NCI-H82 (cell line): ENCODE results near the gene IL1R1.

Source experiments
- DNase-seq: peaks from one replicate; lab custom pipeline; 2025; lab: John Stamatoyannopoulos, UW

The IL1R1 gene

GRCh38 chr2:102204638-102205037 lies 62.1 kb downstream of the IL1R1 start:
- DNase-seq, result no peak

GRCh38 chr2:102206666-102207341 lies 64.3 kb downstream of the IL1R1 start:
- DNase-seq, result no peak

GRCh38 chr2:102208774-102209173 lies 66.2 kb downstream of the IL1R1 start:
- DNase-seq, result no peak

GRCh38 chr2:102209474-102209873 lies 66.9 kb downstream of the IL1R1 start:
- DNase-seq, result no peak

DNA sequence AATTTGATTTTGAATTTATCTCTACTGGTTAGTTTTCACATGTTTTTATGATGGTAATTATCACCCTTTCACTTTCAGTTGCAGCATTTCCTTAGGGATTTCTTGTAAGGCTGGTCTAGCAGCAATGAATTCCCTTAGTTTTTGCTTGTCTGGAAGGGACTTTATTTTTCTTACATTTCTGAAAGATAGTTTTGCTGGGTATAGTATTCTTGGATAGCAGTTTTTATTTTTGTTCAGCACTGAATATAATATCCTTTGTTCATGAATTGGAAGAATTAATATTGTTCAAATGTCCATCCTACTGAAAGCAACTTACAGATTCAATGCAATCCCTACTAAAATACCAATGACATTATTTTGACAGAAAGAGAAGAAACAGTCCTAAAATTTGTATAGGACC lies 74.5 kb downstream of the IL1R1 start:
- no peak for DNase-seq

- no peak for DNase-seq
Measured at GRCh38 chr2:102224824-102225739, 82.5 kb downstream of the IL1R1 start.

- no peak for DNase-seq
Measured at GRCh38 chr2:102226171-102226570, 83.6 kb downstream of the IL1R1 start.

GRCh38 chr2:102226612-102227391 lies 84.3 kb downstream of the IL1R1 start:
- no peak for DNase-seq

DNA sequence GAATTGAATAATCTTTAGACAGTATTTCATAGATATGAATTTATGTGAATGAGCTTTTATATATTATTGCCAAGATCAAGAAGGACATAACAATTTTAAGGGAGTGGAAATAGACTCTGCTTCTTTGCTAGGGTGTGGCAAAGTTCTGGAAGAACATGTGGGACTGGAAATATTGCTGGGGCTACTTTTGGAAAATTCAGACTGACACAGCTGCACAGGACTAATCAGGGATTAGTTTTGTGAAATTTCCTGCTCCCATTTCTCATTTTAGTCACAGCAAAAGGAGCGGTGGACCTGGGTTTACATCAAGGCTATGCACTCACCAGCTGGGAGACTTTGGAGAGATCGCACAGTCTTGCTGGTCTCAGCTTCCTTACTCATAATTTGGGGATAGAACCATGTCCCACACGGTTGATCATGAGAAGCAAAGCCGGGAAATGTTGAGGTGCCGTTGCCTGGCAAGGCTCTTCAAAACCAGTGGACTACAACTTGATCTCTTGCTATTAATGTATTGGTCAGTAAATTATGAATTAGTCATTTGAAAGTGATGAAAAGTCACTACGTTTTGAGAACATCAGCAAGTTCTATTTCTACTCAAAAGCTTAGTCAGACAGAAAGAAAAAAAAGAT lies 86.7 kb downstream of the IL1R1 start:
- no peak for DNase-seq
